ENCODE data around the gene LRRC18. TPM values are rescaled to one million over a fixed set of nuclear protein-coding genes. Genes with fewer than 3 reads are reported as not detected.

The LRRC18 gene
- total RNA-seq, 1 donor, result not detected

GRCh38 chr10:48885376-48885775 is 54.3 kb downstream of the LRRC18 start:
- no peak overlapping the region for H3K4me3 ChIP-seq (ENCODE audit: low read depth, low read length)
- DNase-seq (ENCODE audit: low read depth), result peak; percentile 1

GRCh38 chr10:48884179-48885045 is 55.2 kb downstream of the LRRC18 start:
- DNase-seq (ENCODE audit: low read depth), result no peak
- no peak for TF ChIP-seq CTCF (IDR thresholded peaks at IDR 0.05; ENCODE audit: insufficient read depth, low read length)
- no peak overlapping the region for H3K4me3 ChIP-seq (ENCODE audit: low read depth, low read length)

More at GRCh38 chr10:48885376-48885775, 54.3 kb downstream of the LRRC18 start:
- no peak for TF ChIP-seq CTCF (IDR thresholded peaks at IDR 0.05; ENCODE audit: insufficient read depth, low read length)

- no peak for DNase-seq (ENCODE audit: low read depth)
- no peak for TF ChIP-seq CTCF (IDR thresholded peaks at IDR 0.05; ENCODE audit: insufficient read depth, low read length)
- no peak overlapping the region for H3K4me3 ChIP-seq (ENCODE audit: low read depth, low read length)
Observed at GRCh38 chr10:48883701-48884100, 55.9 kb downstream of the LRRC18 start.

GRCh38 chr10:48882881-48883280 is 56.8 kb downstream of the LRRC18 start:
- H3K4me3 ChIP-seq (ENCODE audit: low read depth, low read length), result no peak overlapping the region
- no peak for DNase-seq (ENCODE audit: low read depth)
- TF ChIP-seq CTCF (IDR thresholded peaks at IDR 0.05; ENCODE audit: insufficient read depth, low read length), result no peak

GRCh38 chr10:48881937-48882336 is 57.7 kb downstream of the LRRC18 start:
- no peak for DNase-seq (ENCODE audit: low read depth)
- no peak overlapping the region for H3K4me3 ChIP-seq (ENCODE audit: low read depth, low read length)
- TF ChIP-seq CTCF (IDR thresholded peaks at IDR 0.05; ENCODE audit: insufficient read depth, low read length), result no peak

- H3K4me3 ChIP-seq (ENCODE audit: low read depth, low read length), result no peak overlapping the region
- TF ChIP-seq CTCF (IDR thresholded peaks at IDR 0.05; ENCODE audit: insufficient read depth, low read length), result no peak
- no peak for DNase-seq (ENCODE audit: low read depth)
Observed at GRCh38 chr10:48880016-48880705, 59.5 kb downstream of the LRRC18 start.
